Ovary (tissue), 10 donors: Measurements from ENCODE around the gene ZNF211. TPM values are rescaled to one million over a fixed set of nuclear protein-coding genes. Genes with fewer than 3 reads are reported as not detected.
A peak's percentile ranks its signal among the peaks of the same experiment; 100 is the strongest.

Source experiments
- DNase-seq, 5 donors: peaks; one replicate each; pipeline ENCODE4 v3.0.0-alpha.2; 2019 to 2020
- H3K27ac ChIP-seq, 2 donors: fragments of 200-600 bp; one replicate each; pipeline versions ENCODE4 v1.5.1 to v1.8.0; 2019 to 2022
- H3K27me3 ChIP-seq: fragments of 200-600 bp; one replicate; pipeline ENCODE4 v1.8.0; 2022
- H3K36me3 ChIP-seq: fragments of 200-600 bp; sonication (generic); one replicate; pipeline ENCODE4 v1.5.1; 2019
- H3K4me1 ChIP-seq: one replicate; pipeline ENCODE4 v1.8.1; 2013; ENCODE audit warnings: mild to moderate bottlenecking, moderate library complexity; ENCODE audit not compliant: insufficient read depth
- H3K4me3 ChIP-seq: fragments of 200-600 bp; sonication (generic); one replicate; pipeline ENCODE4 v1.5.1; 2017
- H3K9me3 ChIP-seq, 2 donors: fragments of 200-600 bp in 1 of 2; sonication (generic) in 1 of 2; one replicate each; pipeline versions ENCODE4 v1.5.1 to v1.8.1; 2013 to 2019; ENCODE audit warnings: mild to moderate bottlenecking in 1 of 2, moderate library complexity in 1 of 2
- CTCF ChIP-seq, 3 donors: fragments of 450-650 bp in 2 of 3; fragments of 200-600 bp in 1 of 3; IDR thresholded peaks; one replicate each; pipeline versions ENCODE4 v1.5.1 to v1.8.0; 2016 to 2022; ENCODE audit warnings: antibody characterized with exemption in 3 of 3, mild to moderate bottlenecking in 1 of 3
- EP300 ChIP-seq: sonication (generic); formaldehyde crosslinking; IDR thresholded peaks from one replicate; pipeline ENCODE4 v1.6.1; 2017; ENCODE audit warnings: antibody characterized with exemption
- POLR2A ChIP-seq: fragments of 450-650 bp; IDR thresholded peaks from one replicate; pipeline ENCODE4 v1.6.1; 2017; ENCODE audit warnings: antibody characterized with exemption, mild to moderate bottlenecking, moderate library complexity
- WGBS, 3 donors: extraction: QIAGEN DNeasy Blood & Tissue Kit in 1 of 3; methylation state at CpG; one replicate each; pipeline versions ENCODE4 v1.1.5 to v1.1.7; 2013 to 2017; 5-methylcytosine and 5-hydroxymethylcytosine counted together
- intact Hi-C, 4 donors: fragments of 100-400 bp; cut with DNase I; formaldehyde crosslinking; loops; one replicate each; pipeline versions ENCODE4 v1.11.0 to v1.15.1; 2022 to 2023
- long read RNA-seq, 3 donors: library from polyadenylated mRNA in 2 of 3; unstranded in 2 of 3; transcript quantifications; one replicate each; pipeline ENCODE4 v2.0.0 and lab custom pipeline, GENCODE V29; 2021 to 2026
- polyA plus RNA-seq, 2 donors: library from polyadenylated mRNA; stranded (reverse); fragments of 200-250 nt in 1 of 2; fragments of 350-450 nt in 1 of 2; fragmentation: Illumina TruSeq in 1 of 2; extraction: RNeasy Lipid Tissue Mini Kit (QIAGEN cat#74804) in 1 of 2; gene quantifications; one replicate each; pipeline ENCODE4 v1.2.3, GENCODE V29; 2013 to 2014
- total RNA-seq, 7 donors: library from RNA; depleted of rRNA in 2 of 7; stranded (reverse); fragments of >200 nt in 2 of 7; fragmentation: NEBNext Ultra II Directional in 3 of 7; extraction: Animal tissue kit (Norgen Biotek cat#: 25700) in 3 of 7; gene quantifications; one replicate each; pipeline versions ENCODE4 v1.1.0 to v1.2.4, GENCODE V29; 2016 to 2023
- donor health status: DM: no; HTN: no; CAD: no; lungs with moderate emphysema.
- donor health status: DM: no; HTN: no; CAD: no.
- donor health status: Bipolar disorder and iron deficiency.
- donor health status: DM: yes; HTN: yes; CAD: no.
- donor health status: DM: no; HTN: no; CAD: no.
- donor health status: DM: yes; HTN: yes; CAD: no.

ZNF211 gene
- total RNA-seq (10 to 100 TPM in 6 of 7 donors, 1 to 10 TPM in 1; 8.3 to 16.7 (median 12.0) TPM), polyA plus RNA-seq (10 to 100 TPM in 1 of 2 donors, 1 to 10 TPM in 1; 8.4 to 16.3 TPM)
- long read RNA-seq, donor 1, transcript ZNF211-211 (4 exons, 2,629 nt) = minor isoform, 5 of 39 reads
- long read RNA-seq, donor 1, transcript ZNF211-204 (3 exons, 2,472 nt) = major isoform, 20 of 39 reads
- long read RNA-seq, donor 1, transcript ZNF211-201 (4 exons, 2,440 nt) = minor isoform, 6 of 39 reads
- long read RNA-seq, donor 1, partial matches to known transcripts = 5 of 39 reads
- long read RNA-seq, donor 1, other reads (novel, unspliced or antisense) = 3 of 39 reads
- long read RNA-seq, donor 2, partial matches to known transcripts = 0 of 1 reads
- long read RNA-seq, donor 2, other reads (novel, unspliced or antisense) = 0 of 1 reads
- long read RNA-seq, donor 3, transcript ZNF211-204 (3 exons, 2,472 nt) = major isoform, 6 of 11 reads
- long read RNA-seq, donor 3, partial matches to known transcripts = 0 of 11 reads
- long read RNA-seq, donor 3, other reads (novel, unspliced or antisense) = 1 of 11 reads

DNA sequence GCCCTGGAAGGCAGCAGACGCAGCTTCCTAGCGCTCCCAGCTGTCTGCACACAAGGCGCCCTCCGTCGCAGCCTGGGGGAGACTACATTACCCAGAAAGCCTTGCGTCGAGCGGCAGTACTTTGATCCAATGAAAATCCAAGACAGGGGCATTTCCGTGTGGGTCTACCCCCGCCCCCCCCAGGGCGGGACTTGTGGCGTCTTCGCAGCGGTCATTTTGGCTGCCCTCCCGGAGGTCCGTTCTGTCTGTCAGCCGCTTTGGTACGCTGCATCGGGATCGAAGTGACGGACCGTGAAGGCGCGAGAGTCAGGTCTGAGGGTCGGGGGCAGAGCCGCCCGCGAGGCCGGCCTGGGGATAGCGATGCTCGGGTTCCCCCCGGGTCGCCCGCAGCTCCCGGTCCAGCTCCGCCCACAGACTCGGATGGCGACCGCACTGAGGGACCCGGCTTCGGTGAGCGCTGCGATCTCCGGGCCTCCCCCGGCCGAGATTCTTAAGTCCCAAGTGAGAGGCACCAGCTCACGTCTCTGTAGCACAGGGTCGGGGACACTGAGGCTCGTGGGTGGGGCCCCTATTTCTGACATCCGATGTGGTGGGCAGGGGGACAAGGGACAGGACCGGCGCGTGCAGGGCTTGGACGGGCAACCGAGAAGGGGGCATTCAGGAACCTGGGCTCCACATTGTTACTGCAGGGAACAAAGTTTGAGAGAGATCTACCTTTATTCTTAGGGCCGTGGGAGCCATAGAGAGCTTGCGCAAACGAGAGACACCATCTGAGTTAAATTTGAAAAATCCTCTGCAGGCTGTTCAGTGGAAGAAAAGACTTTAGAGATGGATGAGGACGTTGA, at the start of gene ZNF211:
Gene ZNF211 (plus strand): TSS at position 182 of the 845 bp plus-strand sequence. CDS start 179 bp downstream, at position 361.
- Histone ChIP-seq H3K36me3 (no peaks in the 10 kb centered on the region), H3K27ac (peak within 1 kb of the TSS in 1 of 2 donors; percentile 52), H3K4me3 (peak within 1 kb of the TSS; percentile 60), H3K27me3 (no peaks in the 10 kb centered on the region), H3K4me1 (no peaks in the 10 kb centered on the region), H3K9me3 (peaks cover 10 to 14% of the 10 kb centered on the region in 2 donors)
- TF ChIP-seq CTCF (IDR thresholded peaks at IDR 0.05) = no peak
- TF ChIP-seq EP300 = no peak
- TF ChIP-seq POLR2A = no peak
- peak; percentile 90 to 94 (median 93) for DNase-seq
- 1 to 3% (median 2%) methylated on average over 25 to 59 of the region's 59 CpGs for WGBS, 3 donors
- intact Hi-C loops = no loop called here

GRCh38 chr19:57583521-57584416, 49.2 kb upstream of the ZNF211 start, which contains the start of gene ZIK1:
ZIK1 (plus strand) TSS chr19:57584145; CDS start chr19:57584357, 212 bp downstream.
- TF ChIP-seq EP300 (no peak), POLR2A (peak; percentile 18)
- peaks cover 3 to 35% of the 10 kb centered on the region in 2 donors for H3K9me3 ChIP-seq
- peaks cover 8% of the 10 kb centered on the region for H3K4me1 ChIP-seq
- peak within 1 kb of the TSS in 1 of 2 donors; percentile 18 for H3K27ac ChIP-seq
- DNase-seq = peak; percentile 86 to 90 (median 88)
- H3K4me3 ChIP-seq = peak within 1 kb of the TSS; percentile 48
- no peaks in the 10 kb centered on the region for H3K36me3 ChIP-seq
- WGBS, 3 donors = 1 to 4% (median 1%) methylated on average over 59 to 76 of the region's 76 CpGs
- intact Hi-C loops = no loop called here
- H3K27me3 ChIP-seq = no peaks in the 10 kb centered on the region

DNA sequence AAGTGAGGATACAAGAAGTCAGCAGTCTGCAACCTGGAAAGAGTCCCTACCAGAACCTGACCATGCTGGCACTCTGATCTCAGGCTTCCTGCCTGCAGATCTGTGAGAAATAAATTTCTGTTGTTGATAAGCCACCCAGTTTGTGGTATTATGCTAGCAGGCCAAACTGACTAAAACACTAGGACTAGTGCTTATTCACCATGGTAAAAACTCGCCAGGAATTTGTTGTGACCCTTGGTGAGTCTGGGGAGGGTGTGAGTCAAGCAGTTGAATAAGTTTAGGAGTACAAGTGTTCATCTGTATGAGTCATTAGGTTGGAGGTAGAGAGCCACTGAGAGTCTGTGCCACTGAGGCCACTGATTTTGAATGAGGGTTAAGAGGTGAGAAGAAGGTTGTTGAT, 45.4 kb upstream of the ZNF211 start:
- Histone ChIP-seq H3K9me3 (peaks cover 3 to 70% of the 10 kb centered on the region in 2 donors), H3K4me1 (peaks cover 8% of the 10 kb centered on the region), H3K4me3 (no peak overlapping the region), H3K36me3 (no peaks in the 10 kb centered on the region), H3K27ac (no peak overlapping the region), H3K27me3 (no peaks in the 10 kb centered on the region)
- 94 to 100% (median 96%) methylated on average over 1 of the region's 1 CpG for WGBS, 3 donors
- intact Hi-C loops = no loop called here
- DNase-seq = no peak
- TF ChIP-seq CTCF (IDR thresholded peaks at IDR 0.05) (no peak), EP300 (no peak), POLR2A (no peak)

DNA sequence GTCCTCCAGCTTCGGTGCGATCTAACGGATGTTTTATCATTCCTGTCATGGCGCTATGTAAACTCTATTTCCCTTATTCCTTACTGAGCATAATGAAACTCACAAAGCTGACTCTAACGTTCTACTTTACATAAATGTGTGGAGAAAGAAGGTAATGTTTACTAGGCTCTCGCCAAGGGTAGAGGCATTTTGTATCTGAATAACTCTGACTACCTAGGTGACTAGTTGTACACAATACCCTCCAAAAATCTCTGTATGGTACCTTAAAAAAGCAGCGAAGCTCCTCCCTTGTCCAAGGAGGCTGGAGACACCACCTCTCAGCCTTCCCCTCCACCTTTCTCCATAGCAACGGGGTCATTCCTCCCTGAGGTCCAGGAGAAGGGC, 33.6 kb upstream of the ZNF211 start:
- Histone ChIP-seq H3K9me3 (peaks cover 0 to 14% of the 10 kb centered on the region in 2 donors), H3K36me3 (no peaks in the 10 kb centered on the region), H3K4me1 (peaks cover 5% of the 10 kb centered on the region), H3K27ac (no peak overlapping the region), H3K4me3 (peak overlapping the region; percentile 66), H3K27me3 (no peaks in the 10 kb centered on the region)
- 52 to 61% (median 53%) methylated on average over 8 of the region's 8 CpGs for WGBS, 3 donors
- no peak for DNase-seq
- TF ChIP-seq POLR2A (no peak), CTCF (IDR thresholded peaks at IDR 0.05) (no peak), EP300 (no peak)
- intact Hi-C loops = no loop called here
